Panc1 (cell line): ENCODE data around the gene BPIFA2.

Experiments
- POLR2AphosphoS5 ChIP-seq: IDR thresholded peaks from 2 replicates; pipeline ENCODE4 v1.6.1; 2012; ENCODE audit warnings: mild to moderate bottlenecking, low read depth, low read length, moderate library complexity
- TCF7L2 ChIP-seq: IDR thresholded peaks from 2 replicates; pipeline ENCODE4 v1.6.1; 2011; ENCODE audit warnings: mild to moderate bottlenecking, low read depth, low read length, inconsistent platforms
- TF ChIP-seq, protein P1 (sequence below): fragments of 450-650 bp; IDR thresholded peaks from 2 replicates; pipeline ENCODE4 v1.5.1; 2017; ENCODE audit warnings: mild to moderate bottlenecking

- TF ChIP-seq, protein P1, sequence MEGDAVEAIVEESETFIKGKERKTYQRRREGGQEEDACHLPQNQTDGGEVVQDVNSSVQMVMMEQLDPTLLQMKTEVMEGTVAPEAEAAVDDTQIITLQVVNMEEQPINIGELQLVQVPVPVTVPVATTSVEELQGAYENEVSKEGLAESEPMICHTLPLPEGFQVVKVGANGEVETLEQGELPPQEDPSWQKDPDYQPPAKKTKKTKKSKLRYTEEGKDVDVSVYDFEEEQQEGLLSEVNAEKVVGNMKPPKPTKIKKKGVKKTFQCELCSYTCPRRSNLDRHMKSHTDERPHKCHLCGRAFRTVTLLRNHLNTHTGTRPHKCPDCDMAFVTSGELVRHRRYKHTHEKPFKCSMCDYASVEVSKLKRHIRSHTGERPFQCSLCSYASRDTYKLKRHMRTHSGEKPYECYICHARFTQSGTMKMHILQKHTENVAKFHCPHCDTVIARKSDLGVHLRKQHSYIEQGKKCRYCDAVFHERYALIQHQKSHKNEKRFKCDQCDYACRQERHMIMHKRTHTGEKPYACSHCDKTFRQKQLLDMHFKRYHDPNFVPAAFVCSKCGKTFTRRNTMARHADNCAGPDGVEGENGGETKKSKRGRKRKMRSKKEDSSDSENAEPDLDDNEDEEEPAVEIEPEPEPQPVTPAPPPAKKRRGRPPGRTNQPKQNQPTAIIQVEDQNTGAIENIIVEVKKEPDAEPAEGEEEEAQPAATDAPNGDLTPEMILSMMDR = no peak
- TF ChIP-seq POLR2AphosphoS5 = no peak
- TF ChIP-seq TCF7L2 = no peak
These were observed at the start of gene BPIFA2 for GRCh38 chr20:33167859-33168258.
